NOMO-1 treated with dmso at 0.1 percent for 144 hours (cell line): ENCODE data around the gene ANKMY1.
"Not testable (repeated sequence)": the region's sequence is repeated elsewhere in the genome, so short reads cannot be mapped to it uniquely, and the experiment has no call there.

Source experiments
- DNase-seq: peaks from one replicate; lab custom pipeline; 2025; ENCODE audit not compliant: unreplicated experiment; lab: John Stamatoyannopoulos, UW

ANKMY1 gene

GRCh38 chr2:240569523-240569997, 11.8 kb upstream of the ANKMY1 start:
- no peak for DNase-seq

GRCh38 chr2:240568678-240569522, 11.1 kb upstream of the ANKMY1 start:
- peak; percentile 23 for DNase-seq

- no peak for DNase-seq
Measured at GRCh38 chr2:240567872-240568677, 10.3 kb upstream of the ANKMY1 start, which contains the start of gene RNPEPL1. Gene RNPEPL1 (plus strand): TSS chr2:240568484. CDS start chr2:240568587, 103 bp downstream.

GRCh38 chr2:240567137-240567871, 9.5 kb upstream of the ANKMY1 start:
- peak; percentile 6 for DNase-seq

GRCh38 chr2:240566203-240567136, 8.7 kb upstream of the ANKMY1 start:
- peak; percentile 94 for DNase-seq

GRCh38 chr2:240565333-240566202, 7.8 kb upstream of the ANKMY1 start:
- DNase-seq, result peak; percentile 93

- DNase-seq, result no peak
Measured at GRCh38 chr2:240564561-240565332, 7.0 kb upstream of the ANKMY1 start.

- DNase-seq, result no peak
Measured at GRCh38 chr2:240563951-240564560, 6.3 kb upstream of the ANKMY1 start.

GRCh38 chr2:240563231-240563630, 5.4 kb upstream of the ANKMY1 start:
- not testable (repeated sequence) for DNase-seq

- peak; percentile 27 for DNase-seq
Measured at GRCh38 chr2:240561325-240561971, 3.7 kb upstream of the ANKMY1 start.

- peak; percentile 95 for DNase-seq
Measured at GRCh38 chr2:240560480-240561324, 2.9 kb upstream of the ANKMY1 start.

- DNase-seq, result peak; percentile 75
Measured at GRCh38 chr2:240560084-240560479, 2.3 kb upstream of the ANKMY1 start, which contains the start of gene DUSP28. Gene DUSP28 (plus strand): TSS chr2:240560357. CDS start chr2:240560685, 328 bp downstream.

- no peak for DNase-seq
Measured at GRCh38 chr2:240559286-240559685, 1.5 kb upstream of the ANKMY1 start.

- no peak for DNase-seq
Measured at GRCh38 chr2:240558236-240558761, 511 bp upstream of the ANKMY1 start.

- DNase-seq, result no peak
Measured at GRCh38 chr2:240557101-240557751, 562 bp downstream of the ANKMY1 start.
